Neuronal stem cell (in vitro differentiated cells): ENCODE data around the gene RAB11FIP3.
A peak's percentile ranks its signal among the peaks of the same experiment; 100 is the strongest.

ENCODE experiments used
- DNase-seq: peaks from one replicate; pipeline ENCODE4 v3.0.0-alpha.2; 2013; ENCODE audit warnings: low spot score
- H2AFZ ChIP-seq: one replicate; pipeline ENCODE4 v1.6.1; 2013; ENCODE audit warnings: mild to moderate bottlenecking, low read length, inconsistent platforms
- H2AK5ac ChIP-seq: 2 replicates; pipeline ENCODE4 v1.6.1; 2013; ENCODE audit warnings: low read depth, mild to moderate bottlenecking, inconsistent platforms, low read length, moderate library complexity, mixed read lengths
- H2BK120ac ChIP-seq: 2 replicates; pipeline ENCODE4 v1.6.1; 2013; ENCODE audit warnings: low read depth, mild to moderate bottlenecking, inconsistent platforms, low read length, moderate library complexity, mixed read lengths
- H2BK12ac ChIP-seq: one replicate; pipeline ENCODE4 v1.6.1; 2013; ENCODE audit warnings: low read length, inconsistent platforms
- H2BK15ac ChIP-seq: 2 replicates; pipeline ENCODE4 v1.6.1; 2013; ENCODE audit warnings: mild to moderate bottlenecking, low read length, inconsistent platforms, mixed read lengths
- H2BK5ac ChIP-seq: one replicate; pipeline ENCODE4 v1.6.1; 2013; ENCODE audit warnings: inconsistent platforms, mild to moderate bottlenecking, low read length, moderate library complexity
- H3K14ac ChIP-seq: one replicate; pipeline ENCODE4 v1.6.1; 2013; ENCODE audit warnings: low read length, inconsistent platforms
- H3K18ac ChIP-seq: 2 replicates; pipeline ENCODE4 v1.6.1; 2013; ENCODE audit warnings: low read length, inconsistent platforms
- H3K23ac ChIP-seq: 2 replicates; pipeline ENCODE4 v1.6.1; 2013; ENCODE audit warnings: low read depth, mild to moderate bottlenecking, mixed read lengths, low read length, inconsistent platforms; ENCODE audit not compliant: poor library complexity
- H3K27ac ChIP-seq: replicated peaks from 3 replicates; pipeline ENCODE4 v1.5.1; 2013; ENCODE audit warnings: low read length, inconsistent platforms
- H3K27me3 ChIP-seq, 3 experiments: 2 replicates each; pipeline ENCODE4 v1.6.1; 2013; ENCODE audit warnings: low read length in 3 of 3, mild to moderate bottlenecking in 2 of 3, inconsistent platforms in 1 of 3, low read depth in 1 of 3, mixed read lengths in 1 of 3, moderate library complexity in 1 of 3; ENCODE audit not compliant: control insufficient read depth in 3 of 3, insufficient read depth in 3 of 3
- H3K36me3 ChIP-seq, 2 donors: replicated peaks in 1 of 2; 2 replicates each; pipeline ENCODE4 v1.6.1; 2013; ENCODE audit warnings: low read length in 2 of 2; ENCODE audit not compliant: control insufficient read depth in 2 of 2, insufficient read depth in 2 of 2
- H3K4ac ChIP-seq: 2 replicates; pipeline ENCODE4 v1.6.1; 2013; ENCODE audit warnings: inconsistent platforms, mild to moderate bottlenecking, low read length, moderate library complexity
- H3K4me1 ChIP-seq, 2 donors: 1 replicate in 1 of 2; 2 replicates in 1 of 2; pipeline ENCODE4 v1.6.1; 2013; ENCODE audit warnings: low read length in 2 of 2, low read depth in 1 of 2; ENCODE audit not compliant: control insufficient read depth in 2 of 2, insufficient read depth in 1 of 2
- H3K4me2 ChIP-seq: one replicate; pipeline ENCODE4 v1.6.1; 2013; ENCODE audit warnings: mild to moderate bottlenecking, low read length, inconsistent platforms; ENCODE audit not compliant: insufficient read depth, poor library complexity, severe bottlenecking
- H3K4me3 ChIP-seq, 2 donors: 2 replicates each; pipeline ENCODE4 v1.5.1; 2013; ENCODE audit warnings: low read length in 2 of 2, mild to moderate bottlenecking in 2 of 2, inconsistent platforms in 1 of 2, moderate library complexity in 1 of 2
- H3K79me1 ChIP-seq: one replicate; pipeline ENCODE4 v1.6.1; 2013; ENCODE audit warnings: low read depth, mild to moderate bottlenecking, inconsistent platforms, low read length, moderate library complexity
- H3K9ac ChIP-seq: one replicate; pipeline ENCODE4 v1.6.1; 2013; ENCODE audit warnings: mild to moderate bottlenecking, low read depth, low read length, inconsistent platforms; ENCODE audit not compliant: poor library complexity
- H3K9me3 ChIP-seq, 2 donors: replicated peaks in 1 of 2; 2 replicates each; pipeline versions ENCODE3 to v1.6.1; 2013; ENCODE audit warnings: low read length in 2 of 2, mild to moderate bottlenecking in 2 of 2, inconsistent platforms in 1 of 2, low read depth in 1 of 2, mixed read lengths in 1 of 2, moderate library complexity in 1 of 2; ENCODE audit not compliant: control insufficient read depth in 2 of 2, insufficient read depth in 1 of 2
- H4K8ac ChIP-seq: one replicate; pipeline ENCODE4 v1.6.1; 2013; ENCODE audit warnings: low read depth, mild to moderate bottlenecking, inconsistent platforms, low read length, moderate library complexity
- H4K91ac ChIP-seq: one replicate; pipeline ENCODE4 v1.6.1; 2013; ENCODE audit warnings: low read length, low read depth, mild to moderate bottlenecking, inconsistent platforms; ENCODE audit not compliant: poor library complexity
- WGBS, 2 donors: extraction: QIAGEN DNeasy Blood & Tissue Kit; methylation state at CpG; one replicate each; pipeline ENCODE4 v1.1.7; 2013; ENCODE audit warnings: missing lambda C conversion rate in 2 of 2, mixed read lengths in 1 of 2; ENCODE audit not compliant: insufficient read length in 2 of 2, insufficient replicate concordance in 1 of 2; ENCODE audit errors: extremely low coverage in 2 of 2; 5-methylcytosine and 5-hydroxymethylcytosine counted together

RAB11FIP3 gene

DNA sequence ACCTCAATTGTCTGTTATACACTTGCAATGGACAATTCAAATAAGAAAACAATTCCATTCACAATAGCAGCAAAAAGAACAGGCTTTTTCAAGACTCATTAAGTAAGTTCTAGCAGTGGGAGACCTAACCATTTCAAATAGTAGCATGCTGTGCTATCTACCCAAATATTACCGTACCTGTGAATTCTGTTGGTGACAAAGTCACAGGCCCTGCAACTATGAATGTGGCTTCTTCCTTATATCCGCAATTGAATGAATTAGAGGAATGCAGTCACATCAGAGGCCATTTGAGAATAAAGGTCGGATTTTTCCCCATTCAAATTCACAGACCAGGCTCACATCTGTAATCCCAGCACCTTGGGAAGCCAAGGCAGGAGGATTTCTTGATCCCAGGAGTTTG lies 29.2 kb upstream of the RAB11FIP3 start:
- no peak overlapping the region for H3K9ac ChIP-seq
- H3K27me3 ChIP-seq, result no peaks in the 10 kb centered on the region
- H3K4me3 ChIP-seq, result peak overlapping the region in 1 of 2 donors; percentile 94
- H3K9me3 ChIP-seq, result peaks cover 0 to 3% of the 10 kb centered on the region in 2 donors
- H3K23ac ChIP-seq, result no peak overlapping the region
- H2BK120ac ChIP-seq, result no peak overlapping the region
- H3K4me1 ChIP-seq, result peaks cover 9 to 13% of the 10 kb centered on the region in 2 donors
- H2BK5ac ChIP-seq, result no peak overlapping the region
- H4K8ac ChIP-seq, result no peak overlapping the region
- no peak overlapping the region for H3K18ac ChIP-seq
- peaks cover 21 to 30% of the 10 kb centered on the region in 2 donors for H3K36me3 ChIP-seq
- no peak overlapping the region for H2AK5ac ChIP-seq
- H2BK12ac ChIP-seq, result no peak overlapping the region
- H3K14ac ChIP-seq, result no peak overlapping the region
- H2AFZ ChIP-seq, result peak overlapping the region; percentile 92
- peaks cover 7% of the 10 kb centered on the region for H3K79me1 ChIP-seq
- H3K27ac ChIP-seq, result peak overlapping the region; percentile 36
- no peak for DNase-seq
- H3K4me2 ChIP-seq, result peak overlapping the region; percentile 78
- WGBS, 2 donors, result no CpG with 5 or more reads among the region's 3 CpGs
- H3K4ac ChIP-seq, result no peak overlapping the region
- H4K91ac ChIP-seq, result no peak overlapping the region
- H2BK15ac ChIP-seq, result no peak overlapping the region

DNA sequence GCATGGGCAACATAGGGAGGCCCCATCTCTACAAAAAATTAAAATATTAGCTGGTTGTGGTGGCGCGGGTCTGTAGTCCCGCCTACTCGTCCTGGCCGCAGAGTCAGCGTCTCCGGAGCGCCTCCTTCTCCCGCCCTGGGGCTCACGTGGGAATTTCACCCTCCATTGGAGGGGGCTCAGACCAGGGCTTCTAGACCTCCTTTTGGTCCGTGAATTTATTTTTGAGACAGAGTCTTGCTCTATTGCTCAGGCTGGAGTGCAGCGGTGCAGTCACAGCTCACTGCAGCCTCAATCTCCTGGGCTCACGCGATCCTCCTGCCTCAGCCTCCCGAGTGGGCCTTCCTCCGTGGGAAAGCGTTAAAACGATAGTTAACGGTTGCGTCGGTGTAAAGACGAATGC lies 28.8 kb upstream of the RAB11FIP3 start:
- no CpG with 5 or more reads among the region's 22 CpGs for WGBS, 2 donors
- H3K27ac ChIP-seq, result peak overlapping the region; percentile 36

DNA sequence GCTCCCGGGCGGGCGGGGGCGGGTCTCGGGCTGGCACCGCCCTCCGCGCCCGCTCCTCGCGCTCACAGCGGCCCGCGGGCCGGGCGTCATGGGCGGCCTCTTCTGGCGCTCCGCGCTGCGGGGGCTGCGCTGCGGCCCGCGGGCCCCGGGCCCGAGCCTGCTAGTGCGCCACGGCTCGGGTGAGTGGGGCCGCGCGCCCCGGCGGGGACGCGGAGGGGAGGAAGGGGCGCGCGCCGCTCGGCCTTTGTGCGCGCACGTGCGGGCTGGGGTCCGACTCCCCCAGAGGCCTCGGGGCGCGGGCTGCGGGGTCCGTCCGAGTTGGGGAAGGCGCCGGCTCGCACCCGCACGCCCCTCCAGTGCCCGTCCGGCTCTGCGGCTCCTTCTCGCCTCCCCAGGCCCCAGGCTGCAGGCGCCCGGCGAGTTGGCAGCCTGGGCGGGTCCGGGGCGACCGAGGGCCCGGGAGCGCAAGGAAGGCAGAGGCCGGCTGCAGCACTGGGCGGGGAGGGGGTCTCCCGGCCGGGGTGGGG lies 28.3 kb upstream of the RAB11FIP3 start, which contains the start of gene NME4:
TSS of gene NME4 (plus strand) at position 65 of the 527 bp plus-strand sequence. CDS start at position 89, 24 bp downstream.
- Histone ChIP-seq H3K4ac (peak within 1 kb of the TSS; percentile 53), H4K91ac (no peak within 1 kb of the TSS), H2BK12ac (no peak within 1 kb of the TSS), H2AFZ (peak within 1 kb of the TSS; percentile 92), H3K4me1 (peaks cover 9 to 14% of the 10 kb centered on the region in 2 donors), H3K14ac (peak within 1 kb of the TSS; percentile 71), H2AK5ac (peak within 1 kb of the TSS; percentile 96), H3K27ac (peak within 1 kb of the TSS; percentile 69), H2BK5ac (peak within 1 kb of the TSS; percentile 71), H3K4me3 (peak within 1 kb of the TSS; percentile 94 to 97), H3K36me3 (peaks cover 21 to 30% of the 10 kb centered on the region in 2 donors), H3K23ac (peak within 1 kb of the TSS; percentile 65), H3K27me3 (no peaks in the 10 kb centered on the region), H4K8ac (no peak within 1 kb of the TSS), H2BK120ac (no peak within 1 kb of the TSS), H3K9me3 (no peaks in the 10 kb centered on the region), H2BK15ac (peak within 1 kb of the TSS; percentile 49), H3K4me2 (peak within 1 kb of the TSS; percentile 78), H3K18ac (peak within 1 kb of the TSS; percentile 96), H3K79me1 (peaks cover 7% of the 10 kb centered on the region), H3K9ac (peak within 1 kb of the TSS; percentile 92)
- WGBS, 2 donors, result no CpG with 5 or more reads among the region's 75 CpGs
- DNase-seq, result peak; percentile 42

More for the DNA sequence above, 28.8 kb upstream of the RAB11FIP3 start:
- H2BK120ac ChIP-seq, result no peak overlapping the region
- peak overlapping the region; percentile 78 to 94 for H3K4me3 ChIP-seq
- H3K4ac ChIP-seq, result no peak overlapping the region
- no peak overlapping the region for H2BK5ac ChIP-seq
- peaks cover 0 to 3% of the 10 kb centered on the region in 2 donors for H3K9me3 ChIP-seq
- no peak overlapping the region for H2BK12ac ChIP-seq
- peaks cover 7% of the 10 kb centered on the region for H3K79me1 ChIP-seq
- peak overlapping the region; percentile 92 for H2AFZ ChIP-seq
- H3K27me3 ChIP-seq, result no peaks in the 10 kb centered on the region
- H3K14ac ChIP-seq, result no peak overlapping the region
- no peak for DNase-seq
- H3K36me3 ChIP-seq, result peaks cover 21 to 30% of the 10 kb centered on the region in 2 donors
- no peak overlapping the region for H2BK15ac ChIP-seq
- no peak overlapping the region for H3K23ac ChIP-seq
- no peak overlapping the region for H4K91ac ChIP-seq
- peak overlapping the region; percentile 78 for H3K4me2 ChIP-seq
- H3K18ac ChIP-seq, result peak overlapping the region; percentile 7
- H2AK5ac ChIP-seq, result no peak overlapping the region
- H4K8ac ChIP-seq, result no peak overlapping the region
- H3K4me1 ChIP-seq, result peaks cover 9 to 13% of the 10 kb centered on the region in 2 donors
- H3K9ac ChIP-seq, result peak overlapping the region; percentile 50

DNA sequence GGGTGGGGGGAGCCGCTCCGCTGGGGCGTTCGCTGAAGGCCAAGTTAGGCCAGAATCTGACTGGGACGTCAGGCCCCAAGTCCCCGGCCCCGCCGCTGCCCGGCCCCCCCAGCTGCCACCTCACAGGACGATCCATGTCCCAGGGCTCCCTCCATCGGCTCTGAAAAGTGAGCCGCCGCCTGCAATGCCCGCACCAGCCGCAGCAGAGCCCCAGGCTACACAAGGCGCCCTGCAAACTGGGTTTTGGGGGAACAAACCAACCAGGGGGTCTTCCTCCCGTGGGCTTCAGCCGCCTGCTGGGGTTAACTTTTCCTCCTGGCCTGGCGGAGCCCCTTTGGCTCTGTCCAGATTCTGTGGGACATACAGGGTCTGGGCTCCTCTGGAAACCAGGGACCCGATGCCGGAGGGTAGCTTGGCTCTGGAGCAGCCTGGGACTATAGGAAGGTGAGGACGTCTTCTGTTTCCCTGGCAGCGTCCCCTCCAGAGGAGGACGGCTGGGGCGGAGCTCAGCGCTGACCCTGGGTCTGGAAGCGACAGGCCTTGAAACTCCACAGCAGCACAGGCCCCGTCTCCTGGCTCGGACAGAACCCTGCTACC lies 27.6 kb upstream of the RAB11FIP3 start:
- no CpG with 5 or more reads among the region's 29 CpGs for WGBS, 2 donors
- Histone ChIP-seq H3K14ac (no peak overlapping the region), H3K27ac (peak overlapping the region; percentile 68)

More for the DNA sequence above, 27.6 kb upstream of the RAB11FIP3 start:
- no peak overlapping the region for H3K4ac ChIP-seq
- no peak overlapping the region for H2BK120ac ChIP-seq
- H2BK15ac ChIP-seq, result no peak overlapping the region
- peaks cover 9 to 15% of the 10 kb centered on the region in 2 donors for H3K4me1 ChIP-seq
- no peak overlapping the region for H3K9ac ChIP-seq
- H3K4me2 ChIP-seq, result peak overlapping the region; percentile 33
- no peak overlapping the region for H2AFZ ChIP-seq
- H3K9me3 ChIP-seq, result no peaks in the 10 kb centered on the region
- H3K36me3 ChIP-seq, result peaks cover 21 to 30% of the 10 kb centered on the region in 2 donors
- peak; percentile 71 for DNase-seq
- H4K91ac ChIP-seq, result no peak overlapping the region
- peak overlapping the region; percentile 71 for H2BK5ac ChIP-seq
- H3K79me1 ChIP-seq, result peaks cover 7% of the 10 kb centered on the region
- H4K8ac ChIP-seq, result no peak overlapping the region
- no peak overlapping the region for H2AK5ac ChIP-seq
- no peaks in the 10 kb centered on the region for H3K27me3 ChIP-seq
- no peak overlapping the region for H2BK12ac ChIP-seq
- H3K4me3 ChIP-seq, result peak overlapping the region; percentile 0 to 94
- H3K18ac ChIP-seq, result peak overlapping the region; percentile 39
- no peak overlapping the region for H3K23ac ChIP-seq
